ENCODE measurements around the gene BTBD6. TPM values are rescaled to one million over a fixed set of nuclear protein-coding genes. Genes with fewer than 3 reads are reported as not detected.

Gene BTBD6
- total and polyA plus RNA-seq, 2 experiments from 2014 or later: 42.2 to 47.5 TPM

DNA sequence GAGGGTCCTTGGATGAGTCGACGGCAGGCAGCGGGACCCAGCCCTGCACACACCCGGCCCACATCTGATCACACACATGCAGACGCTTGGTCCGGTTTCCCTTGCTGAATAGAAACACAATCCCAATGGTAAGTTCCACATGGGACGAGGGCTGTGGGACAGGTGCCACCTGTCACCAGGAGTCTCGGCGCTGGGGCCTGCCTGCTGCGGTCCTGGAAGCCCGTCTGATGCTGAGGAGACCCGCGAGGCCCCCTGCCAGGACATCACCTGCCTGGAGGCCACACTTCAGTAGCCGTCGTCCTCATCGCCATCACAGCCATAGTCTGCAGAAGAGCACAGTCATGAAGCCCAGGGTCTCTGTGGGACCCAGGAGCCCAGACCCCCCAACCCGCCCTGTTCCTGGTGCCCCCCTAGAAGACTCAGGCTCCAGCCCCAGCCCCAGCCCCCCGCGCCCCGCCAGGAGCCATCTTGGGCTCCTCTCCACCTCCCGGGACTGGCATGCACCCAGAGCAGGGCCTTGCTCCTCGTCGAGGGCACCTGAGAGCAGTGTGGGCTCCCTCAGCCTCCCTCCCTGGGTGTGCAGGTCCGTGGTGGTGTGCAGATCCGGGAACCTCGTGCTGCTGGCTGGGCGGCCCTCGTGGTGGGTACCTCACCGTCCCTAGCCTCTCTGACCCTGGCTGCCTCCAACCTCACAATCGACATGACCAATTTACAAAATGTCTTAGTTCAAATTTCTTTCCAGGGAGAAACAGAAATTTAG lies 37.9 kb upstream of the BTBD6 start:
- DNase-seq (ENCODE audit: low spot score): no peak
- Histone ChIP-seq H4K20me1 (ENCODE audit: insufficient read depth, poor library complexity, severe bottlenecking) (no peaks in the 10 kb centered on the region), H3K4me1 (ENCODE audit: insufficient read depth) (no peaks in the 10 kb centered on the region), H3K4me3 (no peak overlapping the region), H3K9me3 (ENCODE audit: low read depth) (no peaks in the 10 kb centered on the region), H3K4me2 (no peak overlapping the region), H3K9me2 (replicated peaks; ENCODE audit: insufficient read depth) (no peaks in the 10 kb centered on the region), H2AFZ (no peak overlapping the region), H3K27ac (no peak overlapping the region), H3K36me3 (replicated peaks; ENCODE audit: insufficient read depth, low read depth) (no peaks in the 10 kb centered on the region), H3K79me2 (no peaks in the 10 kb centered on the region), H3K27me3 (no peaks in the 10 kb centered on the region)
- TF ChIP-seq, protein P1, sequence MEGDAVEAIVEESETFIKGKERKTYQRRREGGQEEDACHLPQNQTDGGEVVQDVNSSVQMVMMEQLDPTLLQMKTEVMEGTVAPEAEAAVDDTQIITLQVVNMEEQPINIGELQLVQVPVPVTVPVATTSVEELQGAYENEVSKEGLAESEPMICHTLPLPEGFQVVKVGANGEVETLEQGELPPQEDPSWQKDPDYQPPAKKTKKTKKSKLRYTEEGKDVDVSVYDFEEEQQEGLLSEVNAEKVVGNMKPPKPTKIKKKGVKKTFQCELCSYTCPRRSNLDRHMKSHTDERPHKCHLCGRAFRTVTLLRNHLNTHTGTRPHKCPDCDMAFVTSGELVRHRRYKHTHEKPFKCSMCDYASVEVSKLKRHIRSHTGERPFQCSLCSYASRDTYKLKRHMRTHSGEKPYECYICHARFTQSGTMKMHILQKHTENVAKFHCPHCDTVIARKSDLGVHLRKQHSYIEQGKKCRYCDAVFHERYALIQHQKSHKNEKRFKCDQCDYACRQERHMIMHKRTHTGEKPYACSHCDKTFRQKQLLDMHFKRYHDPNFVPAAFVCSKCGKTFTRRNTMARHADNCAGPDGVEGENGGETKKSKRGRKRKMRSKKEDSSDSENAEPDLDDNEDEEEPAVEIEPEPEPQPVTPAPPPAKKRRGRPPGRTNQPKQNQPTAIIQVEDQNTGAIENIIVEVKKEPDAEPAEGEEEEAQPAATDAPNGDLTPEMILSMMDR (IDR thresholded peaks at IDR 0.05; ENCODE audit: poor library complexity): no peak
- TF ChIP-seq EZH2 (IDR thresholded peaks at IDR 0.05; ENCODE audit: borderline replicate concordance): no peak
- TF ChIP-seq EZH2phosphoT487 (IDR thresholded peaks at IDR 0.05; ENCODE audit: low read depth, severe bottlenecking, unreplicated experiment): no peak
- WGBS (ENCODE audit: low lambda C conversion rate, missing lambda C conversion rate): 94% methylated on average over 29 of the region's 30 CpGs

DNA sequence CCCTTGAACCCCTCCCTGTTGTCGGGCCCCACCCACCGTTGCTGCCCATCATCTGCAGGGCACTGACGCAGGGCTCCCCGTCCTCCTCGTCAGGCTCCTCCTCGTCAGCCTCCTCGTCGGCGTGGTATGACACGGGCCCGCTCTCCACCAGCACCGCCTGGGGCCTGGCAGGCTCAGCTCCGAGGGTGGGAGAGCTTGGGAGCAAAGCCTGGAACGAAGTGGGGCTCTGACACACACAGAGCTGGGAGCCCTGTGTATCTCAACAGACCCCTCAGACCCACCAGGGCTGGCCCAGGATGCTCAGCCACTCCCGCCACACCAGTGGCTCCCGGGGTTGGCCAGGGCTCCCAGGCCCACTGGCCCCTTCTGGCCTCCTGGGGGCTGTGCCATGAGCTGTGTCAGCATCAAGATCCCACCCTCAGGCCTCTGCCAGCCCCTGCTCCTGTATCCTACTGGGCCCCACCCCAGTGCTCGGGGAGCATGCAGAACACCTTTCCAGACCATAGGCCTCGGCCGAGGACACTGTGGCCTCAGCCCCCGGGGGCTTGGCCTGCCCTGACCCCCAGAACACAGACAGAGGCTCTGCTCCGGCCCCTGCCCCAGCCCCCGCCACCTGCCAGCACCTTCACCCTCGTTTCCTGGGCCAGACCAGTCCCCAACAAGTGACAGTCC lies 37.1 kb upstream of the BTBD6 start:
- H3K36me3 ChIP-seq (replicated peaks; ENCODE audit: insufficient read depth, low read depth): no peaks in the 10 kb centered on the region
- no peak overlapping the region for H3K4me3 ChIP-seq
- no peaks in the 10 kb centered on the region for H3K79me2 ChIP-seq
- no peaks in the 10 kb centered on the region for H3K4me1 ChIP-seq (ENCODE audit: insufficient read depth)
- no peak overlapping the region for H2AFZ ChIP-seq
- 93% methylated on average over 23 of the region's 23 CpGs for WGBS (ENCODE audit: low lambda C conversion rate, missing lambda C conversion rate)
- TF ChIP-seq EZH2phosphoT487 (IDR thresholded peaks at IDR 0.05; ENCODE audit: low read depth, severe bottlenecking, unreplicated experiment) (no peak), EZH2 (IDR thresholded peaks at IDR 0.05; ENCODE audit: borderline replicate concordance) (no peak)
- TF ChIP-seq, protein P1 (IDR thresholded peaks at IDR 0.05; ENCODE audit: poor library complexity): no peak
- no peaks in the 10 kb centered on the region for H3K27me3 ChIP-seq
- DNase-seq (ENCODE audit: low spot score): no peak
- H4K20me1 ChIP-seq (ENCODE audit: insufficient read depth, poor library complexity, severe bottlenecking): no peaks in the 10 kb centered on the region
- no peak overlapping the region for H3K27ac ChIP-seq
- no peaks in the 10 kb centered on the region for H3K9me2 ChIP-seq (replicated peaks; ENCODE audit: insufficient read depth)
- H3K4me2 ChIP-seq: no peak overlapping the region
- H3K9me3 ChIP-seq (ENCODE audit: low read depth): no peaks in the 10 kb centered on the region

DNA sequence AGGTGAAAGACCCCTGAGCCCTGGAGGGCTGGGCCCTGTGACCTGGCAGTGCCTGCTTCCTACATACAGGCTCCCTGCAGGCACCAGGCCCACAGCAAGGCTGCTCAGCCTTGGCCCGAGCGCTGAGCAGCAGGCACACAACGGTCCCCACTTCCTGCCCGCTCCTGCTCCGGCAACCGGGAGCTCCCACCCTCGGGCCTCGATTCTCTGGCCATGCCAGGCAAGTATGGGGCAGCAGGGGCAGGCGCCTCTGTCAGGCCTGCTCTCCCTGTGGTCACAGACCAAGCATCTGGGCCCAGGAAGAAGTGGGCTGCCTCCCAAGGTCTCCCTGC lies 36.6 kb upstream of the BTBD6 start:
- H3K79me2 ChIP-seq: no peaks in the 10 kb centered on the region
- H3K4me2 ChIP-seq: no peak overlapping the region
- H3K9me2 ChIP-seq (replicated peaks; ENCODE audit: insufficient read depth): no peaks in the 10 kb centered on the region
- H4K20me1 ChIP-seq (ENCODE audit: insufficient read depth, poor library complexity, severe bottlenecking): no peaks in the 10 kb centered on the region
- H3K27me3 ChIP-seq: no peaks in the 10 kb centered on the region
- no peak overlapping the region for H3K4me3 ChIP-seq
- TF ChIP-seq, protein P1 (IDR thresholded peaks at IDR 0.05; ENCODE audit: poor library complexity): no peak
- no peak for TF ChIP-seq EZH2phosphoT487 (IDR thresholded peaks at IDR 0.05; ENCODE audit: low read depth, severe bottlenecking, unreplicated experiment)
- TF ChIP-seq EZH2 (IDR thresholded peaks at IDR 0.05; ENCODE audit: borderline replicate concordance): no peak
- no peaks in the 10 kb centered on the region for H3K9me3 ChIP-seq (ENCODE audit: low read depth)
- H3K4me1 ChIP-seq (ENCODE audit: insufficient read depth): no peaks in the 10 kb centered on the region
- H3K27ac ChIP-seq: no peak overlapping the region
- no peak overlapping the region for H2AFZ ChIP-seq
- no peaks in the 10 kb centered on the region for H3K36me3 ChIP-seq (replicated peaks; ENCODE audit: insufficient read depth, low read depth)
- 88% methylated on average over 9 of the region's 9 CpGs for WGBS (ENCODE audit: low lambda C conversion rate, missing lambda C conversion rate)
- DNase-seq (ENCODE audit: low spot score): no peak
